ENCODE data around the gene DSCAML1.

The DSCAML1 gene

GRCh38 chr11:117525866-117526542, 271.0 kb downstream of the DSCAML1 start:
- H3K27me3 ChIP-seq (ENCODE audit: control insufficient read depth, insufficient read depth, low read length): no peaks in the 10 kb centered on the region
- H3K4me1 ChIP-seq (ENCODE audit: control insufficient read depth, insufficient read depth, low read length): peaks cover 6% of the 10 kb centered on the region
- H3K4me3 ChIP-seq (ENCODE audit: low read depth, low read length): no peak overlapping the region
- H3K9ac ChIP-seq (ENCODE audit: low read depth, low read length): no peak overlapping the region
- H3K27ac ChIP-seq (ENCODE audit: low read depth, low read length): no peak overlapping the region
- no peaks in the 10 kb centered on the region for H3K36me3 ChIP-seq (ENCODE audit: control insufficient read depth, insufficient read depth, low read length)
- H3K9me3 ChIP-seq (ENCODE audit: control insufficient read depth, insufficient read depth, low read length): no peaks in the 10 kb centered on the region

GRCh38 chr11:117524468-117525183, 272.4 kb downstream of the DSCAML1 start:
- no peaks in the 10 kb centered on the region for H3K36me3 ChIP-seq (ENCODE audit: control insufficient read depth, insufficient read depth, low read length)
- no peak overlapping the region for H3K27ac ChIP-seq (ENCODE audit: low read depth, low read length)
- no peaks in the 10 kb centered on the region for H3K27me3 ChIP-seq (ENCODE audit: control insufficient read depth, insufficient read depth, low read length)
- H3K9me3 ChIP-seq (ENCODE audit: control insufficient read depth, insufficient read depth, low read length): no peaks in the 10 kb centered on the region
- no peak overlapping the region for H3K9ac ChIP-seq (ENCODE audit: low read depth, low read length)
- H3K4me1 ChIP-seq (ENCODE audit: control insufficient read depth, insufficient read depth, low read length): peaks cover 6% of the 10 kb centered on the region
- H3K4me3 ChIP-seq (ENCODE audit: low read depth, low read length): no peak overlapping the region

GRCh38 chr11:117523680-117524079, 273.3 kb downstream of the DSCAML1 start:
- Histone ChIP-seq H3K9me3 (ENCODE audit: control insufficient read depth, insufficient read depth, low read length) (no peaks in the 10 kb centered on the region), H3K4me3 (ENCODE audit: low read depth, low read length) (no peak overlapping the region), H3K4me1 (ENCODE audit: control insufficient read depth, insufficient read depth, low read length) (peaks cover 4% of the 10 kb centered on the region), H3K36me3 (ENCODE audit: control insufficient read depth, insufficient read depth, low read length) (no peaks in the 10 kb centered on the region), H3K9ac (ENCODE audit: low read depth, low read length) (no peak overlapping the region), H3K27me3 (ENCODE audit: control insufficient read depth, insufficient read depth, low read length) (no peaks in the 10 kb centered on the region), H3K27ac (ENCODE audit: low read depth, low read length) (no peak overlapping the region)

- Histone ChIP-seq H3K9me3 (ENCODE audit: control insufficient read depth, insufficient read depth, low read length) (no peaks in the 10 kb centered on the region), H3K4me1 (ENCODE audit: control insufficient read depth, insufficient read depth, low read length) (0 out of 2 replicates have a peak, but pooled peaks cover under 1% of the 10 kb centered on the region), H3K36me3 (ENCODE audit: control insufficient read depth, insufficient read depth, low read length) (no peaks in the 10 kb centered on the region), H3K27me3 (ENCODE audit: control insufficient read depth, insufficient read depth, low read length) (no peaks in the 10 kb centered on the region), H3K9ac (ENCODE audit: low read depth, low read length) (no peak overlapping the region), H3K4me3 (ENCODE audit: low read depth, low read length) (no peak overlapping the region), H3K27ac (ENCODE audit: low read depth, low read length) (no peak overlapping the region)
Observed at GRCh38 chr11:117521974-117522373, 275.0 kb downstream of the DSCAML1 start.

GRCh38 chr11:117520966-117521365, 276.1 kb downstream of the DSCAML1 start:
- H3K4me1 ChIP-seq (ENCODE audit: control insufficient read depth, insufficient read depth, low read length): 0 out of 2 replicates have a peak, but pooled peaks cover 5% of the 10 kb centered on the region
- no peak overlapping the region for H3K27ac ChIP-seq (ENCODE audit: low read depth, low read length)
- no peaks in the 10 kb centered on the region for H3K9me3 ChIP-seq (ENCODE audit: control insufficient read depth, insufficient read depth, low read length)
- no peaks in the 10 kb centered on the region for H3K36me3 ChIP-seq (ENCODE audit: control insufficient read depth, insufficient read depth, low read length)
- no peak overlapping the region for H3K9ac ChIP-seq (ENCODE audit: low read depth, low read length)
- H3K4me3 ChIP-seq (ENCODE audit: low read depth, low read length): no peak overlapping the region
- H3K27me3 ChIP-seq (ENCODE audit: control insufficient read depth, insufficient read depth, low read length): no peaks in the 10 kb centered on the region

- Histone ChIP-seq H3K27ac (ENCODE audit: low read depth, low read length) (no peak overlapping the region), H3K36me3 (ENCODE audit: control insufficient read depth, insufficient read depth, low read length) (no peaks in the 10 kb centered on the region), H3K4me3 (ENCODE audit: low read depth, low read length) (no peak overlapping the region), H3K27me3 (ENCODE audit: control insufficient read depth, insufficient read depth, low read length) (no peaks in the 10 kb centered on the region), H3K9ac (ENCODE audit: low read depth, low read length) (no peak overlapping the region), H3K9me3 (ENCODE audit: control insufficient read depth, insufficient read depth, low read length) (no peaks in the 10 kb centered on the region), H3K4me1 (ENCODE audit: control insufficient read depth, insufficient read depth, low read length) (0 out of 2 replicates have a peak, but pooled peaks cover 5% of the 10 kb centered on the region)
Observed at GRCh38 chr11:117520201-117520600, 276.8 kb downstream of the DSCAML1 start.

- H3K9ac ChIP-seq (ENCODE audit: low read depth, low read length): no peak overlapping the region
- no peaks in the 10 kb centered on the region for H3K9me3 ChIP-seq (ENCODE audit: control insufficient read depth, insufficient read depth, low read length)
- no peak overlapping the region for H3K27ac ChIP-seq (ENCODE audit: low read depth, low read length)
- H3K27me3 ChIP-seq (ENCODE audit: control insufficient read depth, insufficient read depth, low read length): no peaks in the 10 kb centered on the region
- H3K4me3 ChIP-seq (ENCODE audit: low read depth, low read length): no peak overlapping the region
- H3K4me1 ChIP-seq (ENCODE audit: control insufficient read depth, insufficient read depth, low read length): 0 out of 2 replicates have a peak, but pooled peaks cover 5% of the 10 kb centered on the region
- no peaks in the 10 kb centered on the region for H3K36me3 ChIP-seq (ENCODE audit: control insufficient read depth, insufficient read depth, low read length)
Observed at GRCh38 chr11:117519590-117519989, 277.4 kb downstream of the DSCAML1 start.

- no peaks in the 10 kb centered on the region for H3K27me3 ChIP-seq (ENCODE audit: control insufficient read depth, insufficient read depth, low read length)
Observed at GRCh38 chr11:117519170-117519569, 277.8 kb downstream of the DSCAML1 start.

GRCh38 chr11:117518455-117518854, 278.6 kb downstream of the DSCAML1 start:
- Histone ChIP-seq H3K9me3 (ENCODE audit: control insufficient read depth, insufficient read depth, low read length) (no peaks in the 10 kb centered on the region), H3K4me3 (ENCODE audit: low read depth, low read length) (no peak overlapping the region), H3K27ac (ENCODE audit: low read depth, low read length) (no peak overlapping the region), H3K4me1 (ENCODE audit: control insufficient read depth, insufficient read depth, low read length) (0 out of 2 replicates have a peak, but pooled peaks cover 5% of the 10 kb centered on the region), H3K36me3 (ENCODE audit: control insufficient read depth, insufficient read depth, low read length) (no peaks in the 10 kb centered on the region), H3K9ac (ENCODE audit: low read depth, low read length) (no peak overlapping the region), H3K27me3 (ENCODE audit: control insufficient read depth, insufficient read depth, low read length) (no peaks in the 10 kb centered on the region)

More at GRCh38 chr11:117519170-117519569, 277.8 kb downstream of the DSCAML1 start:
- Histone ChIP-seq H3K27ac (ENCODE audit: low read depth, low read length) (no peak overlapping the region), H3K4me1 (ENCODE audit: control insufficient read depth, insufficient read depth, low read length) (0 out of 2 replicates have a peak, but pooled peaks cover 5% of the 10 kb centered on the region), H3K4me3 (ENCODE audit: low read depth, low read length) (no peak overlapping the region), H3K36me3 (ENCODE audit: control insufficient read depth, insufficient read depth, low read length) (no peaks in the 10 kb centered on the region), H3K9ac (ENCODE audit: low read depth, low read length) (no peak overlapping the region), H3K9me3 (ENCODE audit: control insufficient read depth, insufficient read depth, low read length) (no peaks in the 10 kb centered on the region)

- no peak overlapping the region for H3K9ac ChIP-seq (ENCODE audit: low read depth, low read length)
- no peak overlapping the region for H3K27ac ChIP-seq (ENCODE audit: low read depth, low read length)
- H3K4me3 ChIP-seq (ENCODE audit: low read depth, low read length): no peak overlapping the region
- no peaks in the 10 kb centered on the region for H3K27me3 ChIP-seq (ENCODE audit: control insufficient read depth, insufficient read depth, low read length)
- peaks cover 5% of the 10 kb centered on the region; the same call in 1 of the 2 replicates for H3K4me1 ChIP-seq (ENCODE audit: control insufficient read depth, insufficient read depth, low read length)
- H3K9me3 ChIP-seq (ENCODE audit: control insufficient read depth, insufficient read depth, low read length): no peaks in the 10 kb centered on the region
- no peaks in the 10 kb centered on the region for H3K36me3 ChIP-seq (ENCODE audit: control insufficient read depth, insufficient read depth, low read length)
Observed at GRCh38 chr11:117517097-117517496, 279.9 kb downstream of the DSCAML1 start.

Measured in HUES48 (cell line).